SKM-1 treated with dmso at 0.1 percent for 144 hours (cell line): ENCODE measurements around the gene PAGE2.
"Not testable (repeated sequence)": the region's sequence is repeated elsewhere in the genome, so short reads cannot be mapped to it uniquely, and the experiment has no call there.

Experiments
- DNase-seq: peaks from one replicate; lab custom pipeline; 2025; ENCODE audit not compliant: unreplicated experiment; lab: John Stamatoyannopoulos, UW

Gene PAGE2

GRCh38 chrX:55120761-55121358, 32.0 kb downstream of the PAGE2 start:
- no peak for DNase-seq

- no peak for DNase-seq
Observed at GRCh38 chrX:55123900-55124299, 35.1 kb downstream of the PAGE2 start.

GRCh38 chrX:55127692-55128091, 38.9 kb downstream of the PAGE2 start:
- DNase-seq: peak; percentile 19

GRCh38 chrX:55129361-55129760, 40.5 kb downstream of the PAGE2 start:
- DNase-seq: no peak

GRCh38 chrX:55130481-55130880, 41.7 kb downstream of the PAGE2 start:
- no peak for DNase-seq

GRCh38 chrX:55132416-55132815, 43.6 kb downstream of the PAGE2 start:
- DNase-seq: no peak

GRCh38 chrX:55135171-55135570, 46.4 kb downstream of the PAGE2 start:
- no peak for DNase-seq

- not testable (repeated sequence) for DNase-seq
Observed at GRCh38 chrX:55140800-55141199, 52.0 kb downstream of the PAGE2 start.
